HepG2 (cell line): ENCODE results near the gene FGGY. TPM values are rescaled to one million over a fixed set of nuclear protein-coding genes. Genes with fewer than 3 reads are reported as not detected.

Source experiments
- BHLHE40 ChIP-seq: IDR thresholded peaks from 2 replicates; pipeline ENCODE4 v1.6.1; 2011; ENCODE audit warnings: low read length, improper control_type of control experiment
- CEBPG ChIP-seq: IDR thresholded peaks from 2 replicates; pipeline ENCODE4 v1.6.1; 2016
- GATAD2A ChIP-seq: IDR thresholded peaks from 2 replicates; pipeline ENCODE4 v1.6.1; 2016
- HNF4G ChIP-seq, 2 experiments: sonication (generic) in 1 of 2; formaldehyde crosslinking in 1 of 2; IDR thresholded peaks; 2 replicates each; pipeline versions ENCODE4 v1.4.0 to v1.6.1; 2011 to 2020; ENCODE audit warnings: borderline replicate concordance in 2 of 2, low read depth in 2 of 2, mild to moderate bottlenecking in 2 of 2, low read length in 1 of 2, missing genetic modification reagents in 1 of 2, moderate library complexity in 1 of 2
- NFIB ChIP-seq: sonication (generic); formaldehyde crosslinking; IDR thresholded peaks from 2 replicates; pipeline ENCODE4 v1.9.0; 2021; ENCODE audit warnings: missing genetic modification reagents, mild to moderate bottlenecking, borderline replicate concordance
- PHF21A ChIP-seq: sonication (generic); formaldehyde crosslinking; IDR thresholded peaks from 2 replicates; pipeline ENCODE4 v1.5.0; 2020; ENCODE audit warnings: mild to moderate bottlenecking, missing genetic modification reagents
- PITX1 ChIP-seq: sonication (generic); formaldehyde crosslinking; IDR thresholded peaks from 2 replicates; pipeline ENCODE4 v1.5.1; 2020; ENCODE audit warnings: mild to moderate bottlenecking, missing genetic modification reagents
- PPARG ChIP-seq: conservative IDR thresholded peaks from 2 replicates; pipeline ENCODE4 v1.6.1; 2016; ENCODE audit warnings: missing biosample characterization, missing genetic modification reagents
- RXRB ChIP-seq: IDR thresholded peaks from 2 replicates; pipeline ENCODE4 v1.6.1; 2016; ENCODE audit warnings: borderline replicate concordance, missing genetic modification reagents, missing compliant biosample characterization
- SOX5 ChIP-seq: IDR thresholded peaks from 2 replicates; pipeline ENCODE4 v1.6.1; 2016; ENCODE audit warnings: borderline replicate concordance
- ZMAT3 ChIP-seq: sonication (generic); formaldehyde crosslinking; conservative IDR thresholded peaks from 2 replicates; pipeline ENCODE4 v1.7.0; 2021; ENCODE audit warnings: missing genetic modification reagents
- ZNF205 ChIP-seq: IDR thresholded peaks from 2 replicates; pipeline ENCODE4 v1.6.1; 2018; ENCODE audit warnings: missing biosample characterization, missing genetic modification reagents
- ZNF264 ChIP-seq: sonication (generic); formaldehyde crosslinking; IDR thresholded peaks from 2 replicates; pipeline ENCODE4 v1.4.0; 2020; ENCODE audit warnings: missing genetic modification reagents
- ZNF460 ChIP-seq: sonication (generic); formaldehyde crosslinking; IDR thresholded peaks from 2 replicates; pipeline ENCODE4 v1.5.1; 2020; ENCODE audit warnings: missing genetic modification reagents, mild to moderate bottlenecking, borderline replicate concordance
- polyA plus RNA-seq, 8 experiments: library from polyadenylated mRNA; depleted of rRNA in 3 of 8; stranded (reverse) in 7 of 8; unstranded in 1 of 8; fragments of >200 nt; fragmentation: Illumina TruSeq in 4 of 8; extraction: Trizol in 4 of 8; gene quantifications; 2 replicates each; pipeline versions ENCODE4 v1.2.1 to v1.2.3, GENCODE V29; 2011 to 2016; ENCODE audit warnings: low read depth in 4 of 8, missing spikeins in 1 of 8, mixed read lengths in 1 of 8; ENCODE audit not compliant: insufficient read depth in 1 of 8
- total RNA-seq, 5 experiments: library from RNA; depleted of rRNA; stranded (reverse); fragments of >200 nt; fragmentation: Illumina TruSeq; extraction: Trizol; gene quantifications; 2 replicates each; pipeline ENCODE4 v1.2.3, GENCODE V29; 2016; ENCODE audit warnings: low read depth in 1 of 5
- TF ChIP-seq, protein P1 (sequence below), 2 experiments: IDR thresholded peaks; 2 replicates each; pipeline ENCODE4 v1.6.1; 2011 to 2012; ENCODE audit warnings: low read length in 2 of 2, borderline replicate concordance in 1 of 2, low read depth in 1 of 2, mild to moderate bottlenecking in 1 of 2, moderate library complexity in 1 of 2
- TF ChIP-seq, protein P2 (sequence below): sonication (generic); formaldehyde crosslinking; IDR thresholded peaks from 2 replicates; pipeline ENCODE4 v1.4.0; 2020; ENCODE audit warnings: mild to moderate bottlenecking, missing genetic modification reagents
- TF ChIP-seq, protein P3 (sequence below): sonication (generic); formaldehyde crosslinking; IDR thresholded peaks from 2 replicates; pipeline ENCODE4 v1.5.1; 2020; ENCODE audit warnings: mild to moderate bottlenecking, missing genetic modification reagents

The FGGY gene
- total and polyA plus RNA-seq, 2 of the 13 experiments (the other 11 are each of a cell fraction or from before 2014, with no cell fraction given): 15.7 to 27.5 TPM

DNA sequence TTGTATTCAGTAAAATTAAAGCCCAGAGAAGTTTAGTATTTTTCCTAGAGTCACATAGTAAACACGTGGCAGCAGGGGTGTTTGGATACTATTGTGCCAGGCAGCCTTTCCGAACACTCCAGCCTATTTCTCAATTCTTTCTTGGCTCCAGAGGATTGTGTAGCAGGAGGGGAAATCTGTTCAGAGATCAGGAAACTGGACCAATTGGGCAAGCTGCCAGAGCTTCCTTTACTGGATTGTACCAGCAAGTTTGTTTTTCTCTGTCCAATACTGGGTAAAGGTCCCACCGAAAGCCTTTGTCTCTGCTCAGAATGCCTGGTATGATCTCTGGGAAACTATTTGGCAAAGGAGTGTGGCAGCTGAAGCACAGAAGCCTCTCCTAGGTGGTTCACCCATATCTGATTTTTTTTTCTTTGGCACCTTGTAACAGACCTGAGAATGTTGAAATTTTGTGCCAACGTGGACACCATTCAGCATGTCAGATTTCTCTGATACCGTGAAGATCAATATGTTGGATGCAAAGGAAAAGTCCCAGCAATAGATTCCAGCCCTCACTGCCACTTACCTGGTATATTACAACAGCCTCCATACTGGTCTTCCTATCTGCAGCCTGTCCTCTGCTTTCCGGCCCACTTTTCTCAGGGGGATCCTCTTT, 126.2 kb downstream of the FGGY start (continued):
- TF ChIP-seq PITX1: 0 out of 2 replicates have a peak, but pooled peaks have one; percentile 35
- TF ChIP-seq BHLHE40: 0 out of 2 replicates have a peak, but pooled peaks have one; percentile 14
- TF ChIP-seq ZNF264: 0 out of 2 replicates have a peak, but pooled peaks have one; percentile 59
- peak; percentile 81 for TF ChIP-seq CEBPG
- TF ChIP-seq, protein P1, sequence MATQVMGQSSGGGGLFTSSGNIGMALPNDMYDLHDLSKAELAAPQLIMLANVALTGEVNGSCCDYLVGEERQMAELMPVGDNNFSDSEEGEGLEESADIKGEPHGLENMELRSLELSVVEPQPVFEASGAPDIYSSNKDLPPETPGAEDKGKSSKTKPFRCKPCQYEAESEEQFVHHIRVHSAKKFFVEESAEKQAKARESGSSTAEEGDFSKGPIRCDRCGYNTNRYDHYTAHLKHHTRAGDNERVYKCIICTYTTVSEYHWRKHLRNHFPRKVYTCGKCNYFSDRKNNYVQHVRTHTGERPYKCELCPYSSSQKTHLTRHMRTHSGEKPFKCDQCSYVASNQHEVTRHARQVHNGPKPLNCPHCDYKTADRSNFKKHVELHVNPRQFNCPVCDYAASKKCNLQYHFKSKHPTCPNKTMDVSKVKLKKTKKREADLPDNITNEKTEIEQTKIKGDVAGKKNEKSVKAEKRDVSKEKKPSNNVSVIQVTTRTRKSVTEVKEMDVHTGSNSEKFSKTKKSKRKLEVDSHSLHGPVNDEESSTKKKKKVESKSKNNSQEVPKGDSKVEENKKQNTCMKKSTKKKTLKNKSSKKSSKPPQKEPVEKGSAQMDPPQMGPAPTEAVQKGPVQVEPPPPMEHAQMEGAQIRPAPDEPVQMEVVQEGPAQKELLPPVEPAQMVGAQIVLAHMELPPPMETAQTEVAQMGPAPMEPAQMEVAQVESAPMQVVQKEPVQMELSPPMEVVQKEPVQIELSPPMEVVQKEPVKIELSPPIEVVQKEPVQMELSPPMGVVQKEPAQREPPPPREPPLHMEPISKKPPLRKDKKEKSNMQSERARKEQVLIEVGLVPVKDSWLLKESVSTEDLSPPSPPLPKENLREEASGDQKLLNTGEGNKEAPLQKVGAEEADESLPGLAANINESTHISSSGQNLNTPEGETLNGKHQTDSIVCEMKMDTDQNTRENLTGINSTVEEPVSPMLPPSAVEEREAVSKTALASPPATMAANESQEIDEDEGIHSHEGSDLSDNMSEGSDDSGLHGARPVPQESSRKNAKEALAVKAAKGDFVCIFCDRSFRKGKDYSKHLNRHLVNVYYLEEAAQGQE (IDR thresholded peaks at IDR 0.05; ENCODE audit: borderline replicate concordance in 1 of 2, low read depth in 1 of 2, low read length in 2 of 2): 0 out of 4 replicates have a peak, but pooled peaks of 1 of the 2 experiments have one; percentile 27
- TF ChIP-seq GATAD2A: peak; percentile 83
- TF ChIP-seq, protein P2, sequence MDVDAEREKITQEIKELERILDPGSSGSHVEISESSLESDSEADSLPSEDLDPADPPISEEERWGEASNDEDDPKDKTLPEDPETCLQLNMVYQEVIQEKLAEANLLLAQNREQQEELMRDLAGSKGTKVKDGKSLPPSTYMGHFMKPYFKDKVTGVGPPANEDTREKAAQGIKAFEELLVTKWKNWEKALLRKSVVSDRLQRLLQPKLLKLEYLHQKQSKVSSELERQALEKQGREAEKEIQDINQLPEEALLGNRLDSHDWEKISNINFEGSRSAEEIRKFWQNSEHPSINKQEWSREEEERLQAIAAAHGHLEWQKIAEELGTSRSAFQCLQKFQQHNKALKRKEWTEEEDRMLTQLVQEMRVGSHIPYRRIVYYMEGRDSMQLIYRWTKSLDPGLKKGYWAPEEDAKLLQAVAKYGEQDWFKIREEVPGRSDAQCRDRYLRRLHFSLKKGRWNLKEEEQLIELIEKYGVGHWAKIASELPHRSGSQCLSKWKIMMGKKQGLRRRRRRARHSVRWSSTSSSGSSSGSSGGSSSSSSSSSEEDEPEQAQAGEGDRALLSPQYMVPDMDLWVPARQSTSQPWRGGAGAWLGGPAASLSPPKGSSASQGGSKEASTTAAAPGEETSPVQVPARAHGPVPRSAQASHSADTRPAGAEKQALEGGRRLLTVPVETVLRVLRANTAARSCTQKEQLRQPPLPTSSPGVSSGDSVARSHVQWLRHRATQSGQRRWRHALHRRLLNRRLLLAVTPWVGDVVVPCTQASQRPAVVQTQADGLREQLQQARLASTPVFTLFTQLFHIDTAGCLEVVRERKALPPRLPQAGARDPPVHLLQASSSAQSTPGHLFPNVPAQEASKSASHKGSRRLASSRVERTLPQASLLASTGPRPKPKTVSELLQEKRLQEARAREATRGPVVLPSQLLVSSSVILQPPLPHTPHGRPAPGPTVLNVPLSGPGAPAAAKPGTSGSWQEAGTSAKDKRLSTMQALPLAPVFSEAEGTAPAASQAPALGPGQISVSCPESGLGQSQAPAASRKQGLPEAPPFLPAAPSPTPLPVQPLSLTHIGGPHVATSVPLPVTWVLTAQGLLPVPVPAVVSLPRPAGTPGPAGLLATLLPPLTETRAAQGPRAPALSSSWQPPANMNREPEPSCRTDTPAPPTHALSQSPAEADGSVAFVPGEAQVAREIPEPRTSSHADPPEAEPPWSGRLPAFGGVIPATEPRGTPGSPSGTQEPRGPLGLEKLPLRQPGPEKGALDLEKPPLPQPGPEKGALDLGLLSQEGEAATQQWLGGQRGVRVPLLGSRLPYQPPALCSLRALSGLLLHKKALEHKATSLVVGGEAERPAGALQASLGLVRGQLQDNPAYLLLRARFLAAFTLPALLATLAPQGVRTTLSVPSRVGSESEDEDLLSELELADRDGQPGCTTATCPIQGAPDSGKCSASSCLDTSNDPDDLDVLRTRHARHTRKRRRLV (CRISPR knock-in tag): no peak
- TF ChIP-seq PPARG (CRISPR knock-in tag): peak; percentile 83
- TF ChIP-seq RXRB (CRISPR knock-in tag): peak; percentile 75
- no peak for TF ChIP-seq NFIB (CRISPR knock-in tag)
- TF ChIP-seq ZMAT3 (CRISPR knock-in tag): 0 out of 2 replicates have a peak, but pooled peaks have one; percentile 39
- TF ChIP-seq ZNF205 (CRISPR knock-in tag): peak; percentile 28; the same call in 1 of the 2 replicates
- TF ChIP-seq PHF21A: peak; percentile 78
- TF ChIP-seq, protein P3, sequence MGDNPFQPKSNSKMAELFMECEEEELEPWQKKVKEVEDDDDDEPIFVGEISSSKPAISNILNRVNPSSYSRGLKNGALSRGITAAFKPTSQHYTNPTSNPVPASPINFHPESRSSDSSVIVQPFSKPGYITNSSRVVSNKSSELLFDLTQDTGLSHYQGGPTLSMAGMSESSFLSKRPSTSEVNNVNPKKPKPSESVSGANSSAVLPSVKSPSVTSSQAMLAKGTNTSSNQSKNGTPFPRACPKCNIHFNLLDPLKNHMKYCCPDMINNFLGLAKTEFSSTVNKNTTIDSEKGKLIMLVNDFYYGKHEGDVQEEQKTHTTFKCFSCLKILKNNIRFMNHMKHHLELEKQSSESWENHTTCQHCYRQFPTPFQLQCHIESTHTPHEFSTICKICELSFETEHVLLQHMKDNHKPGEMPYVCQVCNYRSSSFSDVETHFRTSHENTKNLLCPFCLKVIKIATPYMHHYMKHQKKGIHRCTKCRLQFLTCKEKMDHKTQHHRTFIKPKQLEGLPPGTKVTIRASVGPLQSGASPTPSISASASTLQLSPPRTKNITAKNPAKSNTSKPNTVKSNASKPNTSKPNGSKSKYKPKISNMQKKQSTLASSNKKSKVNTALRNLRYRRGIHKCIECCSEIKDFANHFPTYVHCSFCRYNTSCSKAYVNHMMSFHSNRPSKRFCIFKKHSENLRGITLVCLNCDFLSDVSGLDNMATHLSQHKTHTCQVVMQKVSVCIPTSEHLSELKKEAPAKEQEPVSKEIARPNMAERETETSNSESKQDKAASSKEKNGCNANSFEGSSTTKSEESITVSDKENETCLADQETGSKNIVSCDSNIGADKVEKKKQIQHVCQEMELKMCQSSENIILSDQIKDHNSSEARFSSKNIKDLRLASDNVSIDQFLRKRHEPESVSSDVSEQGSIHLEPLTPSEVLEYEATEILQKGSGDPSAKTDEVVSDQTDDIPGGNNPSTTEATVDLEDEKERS: 0 out of 2 replicates have a peak, but pooled peaks have one; percentile 28
- no peak for TF ChIP-seq ZNF460 (CRISPR knock-in tag)
- no peak for TF ChIP-seq HNF4G (IDR thresholded peaks at IDR 0.05; ENCODE audit: borderline replicate concordance, low read depth, low read length)
- TF ChIP-seq HNF4G (CRISPR knock-in tag; IDR thresholded peaks at IDR 0.05; ENCODE audit: borderline replicate concordance, low read depth): peak; percentile 24; the same call in 1 of the 2 replicates
- TF ChIP-seq SOX5 (CRISPR knock-in tag): peak; percentile 77
